HG03060 (cell line): ENCODE data around the gene LIN54.
A peak's percentile ranks its signal among the peaks of the same experiment; 100 is the strongest.
"Not testable (repeated sequence)": the region's sequence is repeated elsewhere in the genome, so short reads cannot be mapped to it uniquely, and the experiment has no call there.

Experiments used
- ATAC-seq: cut with Tn5 transposase; IDR thresholded peaks from one replicate; pipeline ENCODE4 v1.9.1; 2021; ENCODE audit warnings: low read depth, moderate number of reproducible peaks; ENCODE audit not compliant: unreplicated experiment

The LIN54 gene

GRCh38 chr4:83012687-83013419, 2.2 kb upstream of the LIN54 start:
- peak; percentile 57 for ATAC-seq

DNA sequence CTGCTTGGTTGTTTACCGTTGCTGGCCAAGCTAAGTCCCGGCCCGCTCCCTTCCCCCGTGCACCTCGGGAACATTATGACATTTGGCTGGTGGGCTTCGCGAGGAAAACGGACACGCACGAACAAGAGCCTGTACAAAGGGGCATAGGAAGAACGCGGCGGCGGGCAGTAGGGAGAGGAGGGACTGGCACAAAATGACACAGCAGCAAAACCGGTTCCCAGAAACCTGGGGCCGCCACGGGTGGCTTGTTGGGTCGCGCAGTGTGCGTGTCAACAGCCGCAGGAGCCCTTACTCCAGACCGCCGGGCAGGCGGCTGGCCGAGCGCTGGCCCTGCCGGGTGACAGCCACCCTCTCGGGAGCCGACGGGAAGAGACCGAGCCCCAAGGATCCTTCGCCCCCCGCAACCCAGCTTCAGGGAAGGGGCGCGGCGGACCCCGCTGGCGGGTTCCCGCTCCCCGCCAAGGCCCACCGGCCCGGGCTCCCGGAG, 1.6 kb upstream of the LIN54 start:
- ATAC-seq = peak; percentile 1

DNA sequence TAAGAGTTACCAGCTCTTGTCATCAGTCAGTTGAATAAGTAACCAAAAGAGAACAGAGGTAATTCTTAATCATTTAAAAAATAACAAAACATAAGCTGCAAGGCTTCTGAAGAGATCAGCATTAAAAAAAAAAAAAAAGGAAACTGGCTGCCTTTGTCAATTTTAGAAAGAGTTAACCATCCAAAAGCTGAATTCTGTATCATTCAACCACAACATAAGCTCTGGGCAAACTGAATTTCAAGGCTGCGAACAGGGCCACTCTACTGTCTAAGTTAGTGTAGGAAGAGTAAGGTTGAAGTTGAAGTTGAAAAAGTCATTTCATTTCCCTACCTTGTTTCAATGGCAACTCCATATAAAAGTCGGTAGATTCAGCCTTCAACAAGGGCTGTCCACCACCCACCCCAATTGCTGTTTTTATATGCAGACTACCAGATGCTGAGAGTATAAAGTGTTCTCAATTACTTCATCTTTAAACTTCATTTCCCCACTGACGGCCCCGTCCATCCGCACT, 1.1 kb upstream of the LIN54 start:
- no peak for ATAC-seq

DNA sequence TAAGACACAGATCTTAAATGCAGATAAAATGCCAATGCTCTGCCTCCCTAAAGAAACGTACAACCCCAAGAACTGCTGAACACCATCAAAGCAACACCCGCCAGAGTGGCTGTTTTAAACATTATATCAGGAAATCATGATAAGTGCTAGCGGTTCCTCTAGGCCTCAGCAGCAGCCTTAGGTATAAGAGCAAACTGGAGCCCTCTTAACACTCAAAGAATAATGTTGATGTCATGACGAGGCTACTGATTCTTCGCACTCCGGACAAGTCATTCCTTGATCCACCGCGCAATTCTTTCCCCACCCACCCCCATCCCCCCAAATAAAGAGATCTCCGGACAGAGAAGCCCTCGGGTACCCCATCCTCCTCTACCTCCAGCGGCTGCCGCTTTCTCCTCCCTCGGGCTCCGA, 507 bp downstream of the LIN54 start:
- no peak for ATAC-seq

GRCh38 chr4:83009529-83009928, 1.1 kb downstream of the LIN54 start:
- no peak for ATAC-seq

DNA sequence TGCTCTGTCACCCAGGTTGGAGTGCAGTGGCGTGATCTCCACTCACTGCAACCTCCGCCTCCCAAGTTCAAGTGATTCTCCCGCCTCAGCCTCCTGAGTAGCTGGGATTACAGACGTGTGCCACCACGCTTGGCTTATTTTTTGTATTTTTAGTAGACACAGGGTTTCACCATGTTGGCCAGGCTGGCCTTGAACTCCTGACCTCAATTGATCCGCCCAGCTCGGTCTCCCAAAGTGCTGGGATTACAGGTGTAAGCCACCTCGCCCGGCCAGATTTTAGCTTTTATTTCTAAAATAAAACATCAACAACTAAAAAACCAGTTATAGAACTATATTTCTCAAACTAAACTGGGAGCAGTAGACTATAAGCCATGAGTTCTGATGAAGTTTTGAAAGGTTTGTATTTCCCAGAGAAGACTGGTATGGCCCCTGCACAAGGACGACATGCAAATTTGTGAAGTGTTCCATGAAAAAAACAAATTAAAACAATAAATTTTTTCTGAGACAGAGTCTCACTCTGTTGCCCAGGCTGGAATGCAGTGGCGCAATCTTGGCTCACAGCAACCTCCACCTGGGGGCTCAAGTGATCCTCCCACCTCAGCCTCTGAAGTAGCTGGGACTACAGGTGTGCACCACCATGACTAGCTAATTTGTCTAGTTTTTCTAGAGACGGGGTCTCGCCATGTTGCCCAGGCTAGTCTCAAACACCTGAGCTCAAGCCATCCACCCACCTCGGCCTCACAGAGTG, 7.4 kb downstream of the LIN54 start:
- ATAC-seq = not testable (repeated sequence)

GRCh38 chr4:83002329-83002728, 8.3 kb downstream of the LIN54 start:
- ATAC-seq = no peak

GRCh38 chr4:82998898-82999297, 11.7 kb downstream of the LIN54 start:
- no peak for ATAC-seq

DNA sequence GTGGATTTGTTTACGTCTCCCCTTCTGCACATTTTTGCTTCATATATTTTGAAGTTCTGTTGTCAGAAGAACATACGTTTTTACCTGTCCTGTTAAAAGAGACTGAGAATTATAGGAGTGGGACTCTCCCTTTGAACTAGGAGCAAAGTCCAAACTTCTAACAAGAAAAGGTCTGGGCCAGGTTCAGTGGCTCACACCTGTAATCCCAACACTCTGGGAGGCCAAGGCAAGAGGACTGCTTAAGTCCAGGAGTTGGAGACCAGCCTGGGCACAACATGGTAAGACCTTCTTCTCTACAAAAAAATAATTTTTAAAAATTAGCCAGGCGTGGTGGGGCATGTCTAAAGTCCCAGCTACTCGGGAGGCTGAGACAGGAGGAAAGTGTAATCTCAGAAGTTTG, 15.8 kb downstream of the LIN54 start:
- no peak for ATAC-seq

DNA sequence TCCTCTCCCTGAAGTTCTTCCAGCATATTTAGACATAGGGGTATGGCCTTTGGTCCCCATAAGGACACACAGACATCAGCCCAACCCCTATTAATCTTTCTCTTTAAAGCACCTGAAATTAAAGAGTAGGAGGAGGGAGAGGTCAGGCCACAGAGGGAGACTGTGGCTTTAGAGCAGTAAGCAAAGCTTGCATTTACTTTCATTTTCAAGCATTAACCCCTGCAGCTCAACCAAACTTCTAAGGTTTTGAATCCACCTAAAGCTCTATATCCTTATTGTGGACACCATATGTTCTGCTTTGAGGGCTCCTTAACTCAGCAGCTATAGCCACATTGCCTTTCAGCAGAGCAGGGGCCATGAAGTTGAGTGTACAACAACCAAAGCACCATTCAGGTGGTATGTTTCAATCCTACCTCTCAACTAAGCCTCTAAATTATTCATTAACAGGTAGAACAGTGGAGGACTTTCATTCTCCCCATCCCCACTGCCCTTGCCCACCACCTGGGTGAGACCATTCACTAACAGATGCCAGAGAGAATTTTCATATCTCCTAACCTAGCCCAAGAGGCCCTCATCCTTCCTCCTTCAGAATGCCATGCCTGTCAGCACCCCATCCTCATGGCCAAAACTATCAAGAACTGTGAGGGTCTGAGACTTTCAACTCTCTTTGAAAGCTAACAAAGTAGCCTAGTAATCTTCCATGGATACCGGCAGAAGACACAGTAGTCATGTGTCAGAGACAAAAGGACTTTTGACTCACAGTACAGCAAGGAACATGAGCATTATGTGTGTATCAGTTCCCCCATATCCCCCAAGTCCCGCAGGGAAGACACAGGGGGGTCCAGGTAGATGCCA, 20.8 kb downstream of the LIN54 start:
- peak; percentile 65 for ATAC-seq

GRCh38 chr4:82988323-82988832, 22.2 kb downstream of the LIN54 start:
- ATAC-seq = no peak

GRCh38 chr4:82987519-82987918, 23.1 kb downstream of the LIN54 start:
- ATAC-seq = not testable (repeated sequence)

- no peak for ATAC-seq
These were observed 26.2 kb downstream of the LIN54 start for GRCh38 chr4:82984459-82984858.

DNA sequence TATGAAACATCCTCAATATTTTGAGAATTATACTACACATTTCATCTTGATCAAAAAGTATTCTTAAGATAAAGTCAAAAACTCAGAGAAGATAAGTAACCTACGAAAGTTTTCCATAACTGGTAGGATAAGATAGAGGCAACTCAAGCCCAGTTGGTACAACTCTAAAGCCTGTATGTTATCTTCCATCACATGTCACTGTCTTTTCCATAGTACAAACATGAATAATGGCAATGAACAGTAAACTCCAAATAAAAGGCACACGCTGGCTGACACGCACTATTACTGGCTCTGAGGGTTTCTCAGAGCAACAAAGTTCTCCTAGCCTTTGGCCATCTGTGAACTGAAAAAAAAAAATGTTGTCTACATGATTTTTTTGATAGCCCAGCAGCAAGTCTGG, 27.2 kb downstream of the LIN54 start:
- ATAC-seq = no peak

GRCh38 chr4:82981138-82981537, 29.5 kb downstream of the LIN54 start:
- no peak for ATAC-seq

DNA sequence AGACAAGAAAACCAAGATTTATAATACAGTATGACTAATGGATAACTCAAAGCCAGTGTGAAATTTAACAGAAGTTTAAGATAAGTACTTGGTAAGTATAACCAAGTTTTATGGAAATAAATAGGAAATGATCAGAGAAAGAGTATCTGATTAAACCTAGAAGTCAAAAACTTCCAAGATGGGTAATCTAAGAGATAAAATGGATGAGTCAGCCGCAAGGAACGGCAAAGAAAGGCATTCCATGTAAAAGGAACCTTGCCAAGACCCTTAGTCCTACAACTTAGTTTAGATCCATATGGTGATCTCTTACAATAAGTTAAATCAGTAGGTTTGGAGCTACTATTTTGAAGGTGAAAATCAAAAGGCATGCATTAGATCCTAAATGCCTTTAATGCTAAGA, 34.8 kb downstream of the LIN54 start:
- no peak for ATAC-seq

DNA sequence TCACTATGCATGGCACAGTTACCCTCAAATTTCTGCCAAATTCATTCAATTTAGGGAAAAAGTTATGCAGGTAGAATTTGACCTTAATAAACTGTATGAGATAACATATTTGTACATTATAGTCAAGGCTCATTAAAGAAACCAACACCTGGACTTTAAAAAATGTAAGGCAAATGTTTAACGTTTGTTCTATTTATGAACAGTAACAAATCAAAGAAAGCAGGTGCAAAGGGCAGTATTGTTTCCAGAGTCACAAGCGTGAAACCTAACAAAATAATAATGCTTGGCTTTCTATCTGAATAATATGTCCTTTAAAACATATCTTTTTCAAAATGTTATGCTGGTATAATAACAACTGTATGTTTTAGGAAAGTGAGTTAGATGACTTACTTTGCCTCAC, 41.2 kb downstream of the LIN54 start:
- no peak for ATAC-seq

DNA sequence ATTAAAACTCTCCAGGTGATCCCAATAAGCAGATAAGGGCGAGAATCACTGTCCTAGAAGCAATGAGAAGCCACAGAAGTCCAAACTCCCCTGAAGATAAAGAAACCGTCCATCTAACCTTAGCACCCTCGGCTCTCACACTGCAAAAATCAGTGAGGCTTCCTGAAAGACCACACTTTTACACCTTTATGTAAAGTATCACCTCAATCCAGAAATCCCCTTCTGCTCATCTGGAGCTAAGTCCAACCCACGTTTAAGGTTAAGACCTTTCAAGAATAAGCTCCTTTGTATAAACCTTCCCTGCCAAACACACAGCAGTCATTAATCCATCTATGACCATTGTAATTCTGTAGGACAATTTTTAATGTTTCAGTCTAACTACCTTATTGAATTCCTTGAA, 41.7 kb downstream of the LIN54 start:
- ATAC-seq = no peak

GRCh38 chr4:82965763-82966162, 44.9 kb downstream of the LIN54 start:
- ATAC-seq = no peak

- no peak for ATAC-seq
These were observed 53.6 kb downstream of the LIN54 start for GRCh38 chr4:82957045-82957444.

- ATAC-seq = no peak
These were observed 56.4 kb downstream of the LIN54 start for GRCh38 chr4:82954212-82954611.
